Common myeloid progenitor, CD34-positive (primary cell): Measurements from ENCODE around the gene SLC16A10.
A peak's percentile ranks its signal among the peaks of the same experiment; 100 is the strongest.

Experiments
- CTCF ChIA-PET: fragments of 350-600 bp; sonication (Branson Sonifier 250); formaldehyde crosslinking; loops from one replicate; lab custom pipeline; 2021; ENCODE audit warnings: antibody characterized with exemption; lab: Charles Lee
- POLR2A ChIA-PET: fragments of 350-600 bp; sonication (Branson Sonifier 250); formaldehyde crosslinking; loops from one replicate; lab custom pipeline; 2021; ENCODE audit warnings: antibody characterized with exemption; lab: Charles Lee
- DNase-seq, 3 donors: peaks; one replicate each; pipeline versions ENCODE4 v3.0.0 to v3.0.0-alpha.2; 2013
- H3K27ac ChIP-seq, 2 experiments: 1 replicate in 1 of 2; 2 replicates in 1 of 2; pipeline ENCODE4 v1.7.0; 2013; ENCODE audit warnings: inconsistent platforms in 2 of 2, low read length in 2 of 2, mild to moderate bottlenecking in 2 of 2, low read depth in 1 of 2, moderate library complexity in 1 of 2; ENCODE audit not compliant: severe bottlenecking in 2 of 2, insufficient read depth in 1 of 2, poor library complexity in 1 of 2
- H3K27me3 ChIP-seq, 5 experiments: replicated peaks in 2 of 5; 1 replicate in 3 of 5; 2 replicates in 2 of 5; pipeline versions ENCODE4 v1.6.1 to v1.7.0; 2013; ENCODE audit warnings: low read length in 4 of 5, mild to moderate bottlenecking in 2 of 5, moderate library complexity in 2 of 5, inconsistent platforms in 1 of 5; ENCODE audit not compliant: insufficient read depth in 5 of 5, control insufficient read depth in 4 of 5
- H3K36me3 ChIP-seq, 4 experiments: 1 replicate in 2 of 4; 2 replicates in 2 of 4; pipeline versions ENCODE4 v1.6.1 to v1.7.0; 2013; ENCODE audit warnings: low read length in 3 of 4, control low read depth in 1 of 4, mild to moderate bottlenecking in 1 of 4; ENCODE audit not compliant: control insufficient read depth in 4 of 4, insufficient read depth in 4 of 4
- H3K4me1 ChIP-seq, 4 experiments: 1 replicate in 3 of 4; 2 replicates in 1 of 4; pipeline versions ENCODE4 v1.6.1 to v1.7.1; 2013; ENCODE audit warnings: low read length in 3 of 4, mild to moderate bottlenecking in 3 of 4, control low read depth in 1 of 4, inconsistent platforms in 1 of 4, moderate library complexity in 1 of 4; ENCODE audit not compliant: control insufficient read depth in 4 of 4, insufficient read depth in 4 of 4; ENCODE audit errors: control extremely low read depth in 1 of 4
- H3K4me3 ChIP-seq, 7 experiments: 1 replicate in 4 of 7; 2 replicates in 3 of 7; pipeline versions ENCODE4 v1.5.1 to v1.7.0; 2013; ENCODE audit warnings: mild to moderate bottlenecking in 7 of 7, low read length in 6 of 7, moderate library complexity in 6 of 7, inconsistent platforms in 2 of 7, low read depth in 2 of 7, control low read depth in 1 of 7; ENCODE audit not compliant: insufficient read depth in 4 of 7, control insufficient read depth in 1 of 7; ENCODE audit errors: extremely low read depth in 1 of 7
- H3K9me3 ChIP-seq, 5 experiments: 1 replicate in 4 of 5; 2 replicates in 1 of 5; pipeline versions ENCODE4 v1.6.1 to v1.7.1; 2013; ENCODE audit warnings: low read length in 4 of 5, mild to moderate bottlenecking in 2 of 5, inconsistent platforms in 1 of 5, low read depth in 1 of 5, moderate library complexity in 1 of 5; ENCODE audit not compliant: control insufficient read depth in 4 of 5, insufficient read depth in 2 of 5; ENCODE audit errors: control extremely low read depth in 1 of 5
- WGBS: methylation state at CpG from one replicate; pipeline ENCODE4 v1.1.5; 2013; ENCODE audit not compliant: insufficient coverage; 5-methylcytosine and 5-hydroxymethylcytosine counted together

SLC16A10 gene

GRCh38 chr6:111220383-111221031 lies 133.2 kb downstream of the SLC16A10 start:
- ChIA-PET POLR2A (no interaction called here), CTCF (interaction anchor here (0.9 to 2.7 kb wide), 4 partner anchors 11 to 164 kb away, joined by 3 to 7 read pairs (median 4); a partner anchor contains a TSS)
- Histone ChIP-seq H3K36me3 (no peaks in the 10 kb centered on the region), H3K9me3 (no peaks in the 10 kb centered on the region), H3K27ac (no peak overlapping the region), H3K27me3 (no peaks in the 10 kb centered on the region), H3K4me3 (no peak overlapping the region), H3K4me1 (peaks cover 0 to 11% (median 5%) of the 10 kb centered on the region in 4 experiments)
- DNase-seq: peak in 2 of 3 donors; percentile 34 to 40
- WGBS: no CpG with 5 or more reads among the region's 1 CpG

GRCh38 chr6:111221804-111222203 lies 134.5 kb downstream of the SLC16A10 start:
- Histone ChIP-seq H3K27ac (no peak overlapping the region), H3K27me3 (no peaks in the 10 kb centered on the region), H3K9me3 (no peaks in the 10 kb centered on the region), H3K4me1 (peaks cover 0 to 11% (median 5%) of the 10 kb centered on the region in 4 experiments), H3K4me3 (no peak overlapping the region), H3K36me3 (no peaks in the 10 kb centered on the region)
- 90% methylated on average over 3 of the region's 4 CpGs for WGBS
- CTCF ChIA-PET: interaction anchor here (2.7 kb wide), 1 partner anchor 12 kb away, joined by 7 read pairs; no protein-coding TSS in a partner anchor
- DNase-seq: no peak
- POLR2A ChIA-PET: interaction anchor here (0.5 kb wide), 1 partner anchor 178 kb away, joined by 5 read pairs; no protein-coding TSS in a partner anchor

- no peaks in the 10 kb centered on the region for H3K27me3 ChIP-seq
- ChIA-PET POLR2A (no interaction called here), CTCF (interaction anchor here (0.6 to 2.7 kb wide), 3 partner anchors 8 to 697 kb away, joined by 3 to 7 read pairs (median 4); no protein-coding TSS in a partner anchor)
- no peak for DNase-seq
- no peak overlapping the region for H3K27ac ChIP-seq
- 0% methylated on average over 1 of the region's 1 CpG for WGBS
- H3K9me3 ChIP-seq: no peaks in the 10 kb centered on the region
- H3K4me3 ChIP-seq: no peak overlapping the region
- no peaks in the 10 kb centered on the region for H3K36me3 ChIP-seq
- peaks cover 0 to 11% (median 5%) of the 10 kb centered on the region in 4 experiments for H3K4me1 ChIP-seq
Observed at GRCh38 chr6:111222341-111222740, 135.0 kb downstream of the SLC16A10 start.

GRCh38 chr6:111228094-111228493 lies 140.8 kb downstream of the SLC16A10 start:
- no peak for DNase-seq
- no CpG with 5 or more reads among the region's 2 CpGs for WGBS
- Histone ChIP-seq H3K36me3 (no peaks in the 10 kb centered on the region), H3K27ac (no peak overlapping the region), H3K4me1 (no peaks in the 10 kb centered on the region), H3K9me3 (no peaks in the 10 kb centered on the region), H3K27me3 (no peaks in the 10 kb centered on the region), H3K4me3 (no peak overlapping the region)
- POLR2A ChIA-PET: no interaction called here
- CTCF ChIA-PET: no interaction called here

GRCh38 chr6:111230351-111231089 lies 143.2 kb downstream of the SLC16A10 start:
- no peaks in the 10 kb centered on the region for H3K36me3 ChIP-seq
- H3K27ac ChIP-seq: no peak overlapping the region
- ChIA-PET CTCF (interaction anchor here (0.7 kb wide), 1 partner anchor 11 kb away, joined by 3 read pairs; no protein-coding TSS in a partner anchor), POLR2A (interaction anchor here (0.6 kb wide), 1 partner anchor 253 kb away, joined by 3 read pairs; the partner anchor contains the start of gene REV3L)
- no peak overlapping the region for H3K4me3 ChIP-seq
- no peaks in the 10 kb centered on the region for H3K9me3 ChIP-seq
- peak in 2 of 3 donors; percentile 39 to 62 for DNase-seq
- WGBS: no CpG with 5 or more reads among the region's 2 CpGs
- no peaks in the 10 kb centered on the region for H3K27me3 ChIP-seq
- H3K4me1 ChIP-seq: no peaks in the 10 kb centered on the region

- H3K36me3 ChIP-seq: no peaks in the 10 kb centered on the region
- WGBS: 94% methylated on average over 2 of the region's 4 CpGs
Observed at GRCh38 chr6:111231090-111231459, 143.8 kb downstream of the SLC16A10 start.

More at GRCh38 chr6:111231090-111231459, 143.8 kb downstream of the SLC16A10 start:
- no peaks in the 10 kb centered on the region for H3K9me3 ChIP-seq
- H3K4me3 ChIP-seq: no peak overlapping the region
- H3K27me3 ChIP-seq: no peaks in the 10 kb centered on the region
- DNase-seq: no peak
- ChIA-PET POLR2A (no interaction called here), CTCF (interaction anchor here (0.7 kb wide), 1 partner anchor 12 kb away, joined by 3 read pairs; no protein-coding TSS in a partner anchor)
- no peak overlapping the region for H3K27ac ChIP-seq
- H3K4me1 ChIP-seq: no peaks in the 10 kb centered on the region
